ENCODE data around the gene SULF2.
"Not testable (repeated sequence)": the region's sequence is repeated elsewhere in the genome, so short reads cannot be mapped to it uniquely, and the experiment has no call there.

SULF2 gene

DNA sequence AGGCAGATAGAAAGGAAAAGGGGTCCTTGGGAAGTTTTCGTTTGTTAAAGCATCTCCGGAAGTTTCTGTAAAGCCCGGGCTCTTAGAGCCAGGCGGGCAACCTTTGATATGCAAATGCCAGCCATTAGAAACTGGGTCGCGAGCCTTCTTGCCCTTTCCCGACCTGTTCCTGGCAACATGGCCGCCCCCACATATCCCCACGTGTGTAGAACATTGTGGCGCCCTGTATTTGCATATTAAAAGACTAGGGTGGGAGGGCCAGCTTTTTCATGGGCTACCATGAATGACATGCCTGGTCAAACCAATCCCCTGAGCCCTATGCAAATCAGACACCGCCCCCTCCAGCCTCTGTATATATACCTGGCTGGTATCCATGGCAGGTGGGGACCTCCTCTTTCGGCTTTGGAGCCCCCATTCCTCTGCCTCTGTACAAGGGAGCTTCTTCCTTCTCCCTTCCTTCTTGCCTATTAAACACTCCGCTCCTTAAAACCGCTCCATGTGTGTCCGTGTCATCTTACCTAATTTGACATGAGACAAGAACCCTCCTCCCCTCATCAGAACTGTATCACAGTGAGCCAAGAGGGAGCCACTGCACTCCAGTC lies 19.0 kb upstream of the SULF2 start:
- not testable (repeated sequence) for DNase-seq

DNA sequence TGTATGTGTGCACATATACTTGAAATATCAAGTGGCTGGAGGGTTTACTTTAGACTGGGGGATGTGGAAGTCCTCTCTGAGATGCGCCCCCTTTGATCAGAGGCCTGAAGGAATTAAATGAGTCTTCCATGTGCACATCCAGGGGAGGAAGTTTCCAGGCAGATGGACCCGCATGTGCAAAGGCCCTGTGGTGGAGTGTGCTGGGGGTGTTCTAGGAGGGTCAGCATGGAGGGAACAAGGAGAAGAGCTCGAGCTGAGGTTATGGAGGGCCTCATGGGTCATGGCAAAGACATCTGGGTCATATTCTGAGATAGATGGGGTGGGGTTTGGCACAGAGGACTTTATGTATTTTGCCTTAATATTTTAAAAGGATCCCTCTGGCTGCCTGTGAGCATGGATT lies 17.7 kb upstream of the SULF2 start:
- DNase-seq, result no peak

GRCh38 chr20:47802226-47802920 lies 17.1 kb upstream of the SULF2 start:
- DNase-seq, result no peak

DNA sequence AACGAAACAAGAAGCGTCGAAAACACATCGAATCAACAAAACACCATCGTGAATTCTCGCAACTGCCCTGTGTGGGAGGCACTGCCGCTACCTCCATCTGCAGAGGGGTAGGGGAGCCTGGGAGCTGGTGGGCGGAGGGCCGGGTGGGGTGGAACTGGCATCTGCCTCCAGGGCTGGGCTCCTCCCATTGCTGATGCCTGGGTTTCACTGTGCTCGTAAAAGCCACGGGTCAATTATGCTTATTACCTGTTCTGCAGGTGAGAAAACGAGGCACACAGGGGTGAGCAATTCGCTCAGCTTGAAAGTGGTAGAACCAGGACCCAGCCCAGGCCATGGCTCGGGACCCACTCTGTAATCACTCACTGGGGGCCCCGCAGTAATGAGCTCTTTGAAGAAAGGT lies 16.5 kb upstream of the SULF2 start:
- DNase-seq, result no peak

GRCh38 chr20:47801079-47801478 lies 15.8 kb upstream of the SULF2 start:
- no peak for DNase-seq

- DNase-seq, result no peak
Observed at GRCh38 chr20:47800623-47801022, 15.3 kb upstream of the SULF2 start.

- DNase-seq, result no peak
Observed at GRCh38 chr20:47799116-47799715, 13.9 kb upstream of the SULF2 start.

GRCh38 chr20:47796971-47797370 lies 11.7 kb upstream of the SULF2 start:
- DNase-seq, result peak; percentile 63

GRCh38 chr20:47795214-47795907 lies 10.1 kb upstream of the SULF2 start:
- DNase-seq, result no peak

GRCh38 chr20:47794264-47794663 lies 9.0 kb upstream of the SULF2 start:
- not testable (repeated sequence) for DNase-seq

- DNase-seq, result no peak
Observed at GRCh38 chr20:47792021-47792618, 6.8 kb upstream of the SULF2 start.

DNA sequence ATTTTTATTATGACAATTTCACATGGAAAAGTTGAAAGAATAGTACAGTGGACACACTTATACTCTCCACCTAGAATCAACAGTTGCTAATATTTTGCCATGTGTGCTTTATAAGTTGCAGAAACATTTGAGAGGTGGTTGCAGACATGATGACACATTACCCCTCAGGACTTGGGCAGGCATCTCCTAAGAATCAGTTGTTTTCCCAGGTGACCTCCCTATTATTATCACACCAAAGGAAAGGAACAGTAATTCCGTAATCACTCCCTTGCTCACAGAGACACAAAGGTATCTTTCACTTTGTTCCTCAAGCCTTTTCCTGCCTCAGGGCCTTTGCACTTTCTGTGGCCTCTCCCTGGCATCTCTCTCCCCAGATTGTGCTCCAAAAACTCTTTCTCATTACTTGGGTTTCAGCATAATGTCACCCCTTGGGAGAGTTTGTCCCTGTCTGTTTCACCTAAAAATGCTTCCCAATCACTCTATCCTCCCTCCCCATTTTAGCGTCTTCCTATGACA lies 5.9 kb upstream of the SULF2 start:
- no peak for DNase-seq

- no peak for DNase-seq
Observed at GRCh38 chr20:47790580-47790965, 5.3 kb upstream of the SULF2 start.

DNA sequence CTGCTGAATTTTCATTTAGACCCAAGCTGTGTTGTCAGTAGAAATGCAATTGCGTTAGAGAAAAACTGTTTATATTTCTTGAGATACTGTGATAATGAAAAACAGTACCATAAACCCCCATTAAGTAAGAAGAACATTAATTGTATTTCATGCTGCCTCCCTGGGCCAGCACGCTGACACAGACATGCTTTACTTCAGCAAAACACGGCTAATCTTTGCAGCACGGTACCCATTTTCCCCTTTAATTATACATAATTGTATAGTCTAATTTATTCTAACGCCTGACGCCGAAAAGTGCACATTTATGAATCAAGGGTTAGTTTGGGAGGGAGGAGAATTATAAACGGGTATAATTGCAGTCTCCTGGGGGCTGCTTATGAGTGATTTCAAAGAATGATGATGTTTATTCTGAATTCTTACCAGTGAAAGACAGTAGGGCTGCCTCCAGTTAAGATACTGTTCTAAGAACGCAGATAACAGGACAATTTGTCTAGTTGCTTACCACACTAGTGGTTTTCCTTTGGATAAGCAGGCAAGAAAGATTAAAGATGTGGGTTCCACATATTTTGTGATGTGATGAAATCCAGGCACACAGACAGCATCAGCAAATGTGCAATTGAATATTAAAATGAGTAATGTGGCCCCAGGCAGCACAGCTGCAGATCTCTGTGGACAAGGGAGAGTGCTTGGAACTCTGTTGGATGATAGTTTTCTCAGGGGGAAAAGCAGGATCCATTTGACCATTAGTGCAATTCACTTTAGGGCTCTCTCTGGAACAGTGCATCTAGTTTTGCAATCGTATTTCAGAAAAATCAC lies 4.7 kb upstream of the SULF2 start:
- DNase-seq, result no peak

GRCh38 chr20:47789081-47789763 lies 3.9 kb upstream of the SULF2 start:
- no peak for DNase-seq

GRCh38 chr20:47788741-47789080 lies 3.4 kb upstream of the SULF2 start:
- no peak for DNase-seq

DNA sequence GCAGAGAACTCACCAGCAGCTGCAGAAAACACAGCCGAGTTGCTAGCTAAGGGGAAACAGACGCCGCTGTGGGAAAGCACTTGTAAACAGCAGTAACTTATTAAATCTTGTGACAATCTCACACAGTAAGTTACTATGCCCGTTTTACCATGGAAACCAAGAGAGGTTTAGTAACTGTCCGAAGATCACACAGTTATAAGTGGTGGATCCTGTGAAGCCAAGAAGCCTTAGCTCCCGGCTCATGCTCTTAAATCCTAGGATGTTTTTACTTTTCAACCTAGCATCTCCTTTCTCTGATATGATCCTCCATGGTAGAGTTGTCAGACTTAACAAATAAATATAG lies 1.5 kb upstream of the SULF2 start:
- no peak for DNase-seq

GRCh38 chr20:47785854-47786764 lies 828 bp upstream of the SULF2 start:
- DNase-seq, result peak; percentile 86

- peak; percentile 55 for DNase-seq
Observed at GRCh38 chr20:47784599-47785310, 526 bp downstream of the SULF2 start.

Data from suppressor macrophage treated with lipopolysaccharide for 4 hours (primary cell).